OCI-LY7 (cell line): Measurements from ENCODE around the gene UBE2Q2. TPM values are rescaled to one million over a fixed set of nuclear protein-coding genes. Genes with fewer than 3 reads are reported as not detected.

Source experiments
- BruUV-seq: library from RNA; stranded (reverse); fragments of 400-500 nt; replicated peaks from 2 replicates; lab custom pipeline; 2021; lab: Mats Ljungman, UMichigan
- CTCF ChIA-PET: fragments of 300-600 bp; sonication (Branson Sonifier 250); formaldehyde crosslinking; loops from one replicate; lab custom pipeline; 2022; ENCODE audit warnings: antibody characterized with exemption; ENCODE audit not compliant: unreplicated experiment; lab: Charles Lee
- POLR2A ChIA-PET: fragments of 300-600 bp; sonication (Branson Sonifier 250); formaldehyde crosslinking; loops from one replicate; lab custom pipeline; 2022; ENCODE audit warnings: antibody characterized with exemption; lab: Charles Lee
- DNase-seq: peaks from one replicate; pipeline ENCODE4 v3.0.0-alpha.2; 2015; ENCODE audit warnings: low spot score
- H2AFZ ChIP-seq: fragments of 200-600 bp; sonication (generic), shearing (Covaris generic); 2 replicates; pipeline ENCODE4 v1.6.1; 2014; ENCODE audit warnings: mild to moderate bottlenecking, antibody characterized with exemption, low read length, moderate library complexity
- H3K27ac ChIP-seq: fragments of 200-600 bp; sonication (generic); 2 replicates; pipeline ENCODE4 v1.5.1; 2014; ENCODE audit warnings: mixed run types, low read depth, mild to moderate bottlenecking, moderate library complexity, low read length, inconsistent platforms; ENCODE audit not compliant: poor library complexity, severe bottlenecking
- H3K36me3 ChIP-seq: fragments of 200-600 bp; sonication (generic); 2 replicates; pipeline ENCODE4 v1.6.1; 2014; ENCODE audit warnings: mild to moderate bottlenecking, antibody characterized with exemption, low read length, moderate library complexity, mixed read lengths; ENCODE audit not compliant: insufficient read depth
- H3K4me1 ChIP-seq: fragments of 200-600 bp; sonication (generic); 2 replicates; pipeline ENCODE4 v1.5.1; 2014; ENCODE audit warnings: mild to moderate bottlenecking, low read length; ENCODE audit not compliant: insufficient read depth, poor library complexity, severe bottlenecking
- H3K4me2 ChIP-seq: fragments of 200-600 bp; sonication (generic); 2 replicates; pipeline ENCODE4 v1.6.1; 2014; ENCODE audit warnings: mild to moderate bottlenecking, low read length
- H3K4me3 ChIP-seq: fragments of 200-600 bp; sonication (generic); 2 replicates; pipeline ENCODE4 v1.5.1; 2014; ENCODE audit warnings: mild to moderate bottlenecking, low read depth, low read length; ENCODE audit not compliant: poor library complexity, severe bottlenecking
- H3K79me2 ChIP-seq: fragments of 200-600 bp; sonication (generic); 2 replicates; pipeline ENCODE4 v1.6.1; 2016; ENCODE audit warnings: low read depth, mild to moderate bottlenecking, low read length, moderate library complexity, mixed read lengths; ENCODE audit not compliant: insufficient read depth
- H3K9me2 ChIP-seq: fragments of 200-600 bp; sonication (generic); 2 replicates; pipeline ENCODE4 v1.6.1; 2016; ENCODE audit warnings: mild to moderate bottlenecking, low read length, mixed read lengths; ENCODE audit not compliant: insufficient read depth
- H3K9me3 ChIP-seq: fragments of 200-600 bp; sonication (generic); 2 replicates; pipeline ENCODE4 v1.6.1; 2014; ENCODE audit warnings: mild to moderate bottlenecking, mixed run types, low read length, mixed read lengths
- H4K20me1 ChIP-seq: fragments of 200-600 bp; sonication (generic); 2 replicates; pipeline ENCODE4 v1.6.1; 2014; ENCODE audit warnings: mild to moderate bottlenecking, antibody characterized with exemption, low read length, moderate library complexity, mixed read lengths; ENCODE audit not compliant: insufficient read depth
- EZH2phosphoT487 ChIP-seq: fragments of 200-600 bp; sonication (generic); IDR thresholded peaks from 2 replicates; pipeline ENCODE4 v1.6.1; 2018; ENCODE audit warnings: low read depth, borderline replicate concordance, mild to moderate bottlenecking, mixed run types, antibody characterized with exemption, low read length, moderate library complexity, mixed read lengths
- intact Hi-C: fragments of 100-400 bp; cut with micrococcal nuclease; formaldehyde crosslinking; loops from one replicate; pipeline ENCODE4 v1.10.0; 2022; ENCODE audit not compliant: unreplicated experiment
- total RNA-seq, 2 experiments: library from RNA; depleted of rRNA in 1 of 2; stranded (reverse); fragments of >200 nt in 1 of 2; shearing (Covaris generic) in 1 of 2; gene quantifications; 2 replicates each; pipeline ENCODE4 v1.2.3, GENCODE V29; 2014 to 2022
- TF ChIP-seq, protein P1 (sequence below): fragments of 200-600 bp; sonication (generic); conservative IDR thresholded peaks from 2 replicates; pipeline ENCODE4 v1.5.1; 2014; ENCODE audit warnings: mild to moderate bottlenecking, antibody characterized with exemption, low read length, moderate library complexity, mixed read lengths

Gene UBE2Q2
- total RNA-seq, 2 experiments from 2014 or later = 12.0 TPM

DNA sequence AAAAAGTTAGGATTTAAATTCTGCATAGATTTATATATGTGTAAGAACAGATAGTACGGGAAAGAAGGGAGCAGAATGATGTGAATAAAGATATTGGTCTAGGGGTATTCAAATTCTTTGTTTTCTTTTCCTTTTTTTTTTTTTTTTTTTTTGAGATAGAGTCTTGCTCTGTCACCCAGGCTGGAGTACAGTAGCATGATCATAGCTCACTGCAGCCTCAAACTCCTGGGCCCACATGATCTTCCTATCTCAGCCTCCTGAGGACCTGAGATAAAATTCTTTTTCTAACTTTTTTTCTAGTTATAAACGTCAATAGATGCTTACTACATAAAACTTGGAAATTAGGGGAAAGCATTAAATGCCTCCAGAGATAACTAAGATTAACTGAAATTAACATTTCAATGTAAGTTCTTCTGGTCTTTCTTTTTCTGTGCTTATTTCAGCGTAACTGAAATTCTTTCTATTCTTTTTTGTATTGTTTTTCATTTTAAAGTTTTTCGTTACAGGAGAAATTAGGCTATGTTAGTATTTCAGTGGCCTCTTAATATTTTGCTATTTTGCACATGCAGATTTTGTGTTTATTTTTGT is 29.2 kb downstream of the UBE2Q2 start:
- no peak overlapping the region for H3K27ac ChIP-seq
- no peaks in the 10 kb centered on the region for H4K20me1 ChIP-seq
- H3K4me1 ChIP-seq = no peaks in the 10 kb centered on the region
- no peaks in the 10 kb centered on the region for H3K79me2 ChIP-seq
- no peak overlapping the region for H2AFZ ChIP-seq
- no peaks in the 10 kb centered on the region for H3K9me2 ChIP-seq
- no peak overlapping the region for H3K4me2 ChIP-seq
- ChIA-PET POLR2A (interaction anchor here (0.6 kb wide), 1 partner anchor 32 kb away, joined by 6 read pairs; no protein-coding TSS in a partner anchor), CTCF (no interaction called here)
- H3K36me3 ChIP-seq = peaks cover 46% of the 10 kb centered on the region
- intact Hi-C loops = no loop called here
- BruUV-seq = no TSS peak
- no peak for DNase-seq
- H3K9me3 ChIP-seq = no peaks in the 10 kb centered on the region
- H3K4me3 ChIP-seq = no peak overlapping the region
- TF ChIP-seq, protein P1, sequence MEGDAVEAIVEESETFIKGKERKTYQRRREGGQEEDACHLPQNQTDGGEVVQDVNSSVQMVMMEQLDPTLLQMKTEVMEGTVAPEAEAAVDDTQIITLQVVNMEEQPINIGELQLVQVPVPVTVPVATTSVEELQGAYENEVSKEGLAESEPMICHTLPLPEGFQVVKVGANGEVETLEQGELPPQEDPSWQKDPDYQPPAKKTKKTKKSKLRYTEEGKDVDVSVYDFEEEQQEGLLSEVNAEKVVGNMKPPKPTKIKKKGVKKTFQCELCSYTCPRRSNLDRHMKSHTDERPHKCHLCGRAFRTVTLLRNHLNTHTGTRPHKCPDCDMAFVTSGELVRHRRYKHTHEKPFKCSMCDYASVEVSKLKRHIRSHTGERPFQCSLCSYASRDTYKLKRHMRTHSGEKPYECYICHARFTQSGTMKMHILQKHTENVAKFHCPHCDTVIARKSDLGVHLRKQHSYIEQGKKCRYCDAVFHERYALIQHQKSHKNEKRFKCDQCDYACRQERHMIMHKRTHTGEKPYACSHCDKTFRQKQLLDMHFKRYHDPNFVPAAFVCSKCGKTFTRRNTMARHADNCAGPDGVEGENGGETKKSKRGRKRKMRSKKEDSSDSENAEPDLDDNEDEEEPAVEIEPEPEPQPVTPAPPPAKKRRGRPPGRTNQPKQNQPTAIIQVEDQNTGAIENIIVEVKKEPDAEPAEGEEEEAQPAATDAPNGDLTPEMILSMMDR = no peak
- no peak for TF ChIP-seq EZH2phosphoT487

DNA sequence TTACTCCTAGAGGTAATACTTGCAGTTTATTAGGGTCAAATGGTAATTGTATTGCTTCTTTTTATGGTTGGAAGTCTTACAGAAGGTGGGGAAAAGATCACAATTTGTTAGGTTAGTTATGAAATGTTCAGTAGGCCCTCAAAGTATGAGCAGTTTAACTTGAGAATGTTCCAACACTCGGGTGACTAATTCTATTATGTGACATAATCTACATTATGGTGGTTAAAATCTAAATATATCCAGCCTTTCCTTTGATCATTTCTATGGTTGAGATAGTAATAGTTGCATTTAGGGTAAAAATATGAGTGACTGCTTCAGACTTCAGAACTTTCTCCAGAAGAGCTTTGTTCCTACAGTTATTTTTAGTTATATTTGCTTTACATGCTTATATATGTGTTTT is 40.8 kb downstream of the UBE2Q2 start:
- TF ChIP-seq EZH2phosphoT487 = no peak
- TF ChIP-seq, protein P1 = no peak
- no peak overlapping the region for H2AFZ ChIP-seq
- H4K20me1 ChIP-seq = no peaks in the 10 kb centered on the region
- POLR2A ChIA-PET = interaction anchor here (1.0 kb wide), 1 partner anchor 14 kb away, joined by 5 read pairs; no protein-coding TSS in a partner anchor
- BruUV-seq = no TSS peak
- intact Hi-C loops = no loop called here
- peaks cover 34% of the 10 kb centered on the region for H3K36me3 ChIP-seq
- H3K27ac ChIP-seq = no peak overlapping the region
- no peaks in the 10 kb centered on the region for H3K4me1 ChIP-seq
- no peaks in the 10 kb centered on the region for H3K79me2 ChIP-seq
- H3K4me3 ChIP-seq = no peak overlapping the region
- no peaks in the 10 kb centered on the region for H3K9me3 ChIP-seq
- CTCF ChIA-PET = no interaction called here
- DNase-seq = no peak
- H3K9me2 ChIP-seq = no peaks in the 10 kb centered on the region
- no peak overlapping the region for H3K4me2 ChIP-seq

DNA sequence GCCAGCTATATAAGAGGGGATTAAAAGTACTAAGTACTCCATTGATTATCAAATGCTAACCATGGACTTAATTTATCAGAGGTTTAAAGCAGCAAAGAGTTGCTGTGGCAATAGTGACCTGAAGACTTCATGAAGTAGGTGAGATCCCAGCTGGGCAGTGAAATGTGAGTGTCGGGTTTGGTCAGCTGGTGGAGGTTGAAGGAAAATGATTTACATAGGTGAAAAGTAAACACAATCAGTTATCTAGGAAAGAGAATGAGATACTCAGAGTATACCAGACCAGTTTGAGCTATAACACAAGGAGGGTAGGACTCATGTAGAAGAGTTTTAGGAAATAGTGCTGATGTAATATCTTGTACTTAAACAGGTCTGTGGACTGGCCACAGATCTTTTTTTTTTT is 43.9 kb downstream of the UBE2Q2 start:
- Histone ChIP-seq H3K4me2 (no peak overlapping the region), H3K4me1 (no peaks in the 10 kb centered on the region), H4K20me1 (no peaks in the 10 kb centered on the region), H3K36me3 (peaks cover 34% of the 10 kb centered on the region), H3K27ac (no peak overlapping the region), H3K79me2 (no peaks in the 10 kb centered on the region), H3K4me3 (no peak overlapping the region), H3K9me2 (no peaks in the 10 kb centered on the region), H2AFZ (no peak overlapping the region), H3K9me3 (no peaks in the 10 kb centered on the region)
- POLR2A ChIA-PET = interaction anchor here (0.5 to 1.3 kb wide), 3 partner anchors 13 to 639 kb away, joined by 3 read pairs; no protein-coding TSS in a partner anchor
- TF ChIP-seq, protein P1 = no peak
- TF ChIP-seq EZH2phosphoT487 = no peak
- intact Hi-C loops = no loop called here
- DNase-seq = no peak
- BruUV-seq = no TSS peak
- CTCF ChIA-PET = no interaction called here
